HG03378 (cell line): ENCODE results near the gene DGKG.
A peak's percentile ranks its signal among the peaks of the same experiment; 100 is the strongest.

Experiments used
- ATAC-seq: cut with Tn5 transposase; IDR thresholded peaks from one replicate; pipeline ENCODE4 v1.9.1; 2021; ENCODE audit warnings: mild to moderate bottlenecking, moderate library complexity; ENCODE audit not compliant: unreplicated experiment

Gene DGKG

GRCh38 chr3:186361762-186362536 lies at the start of gene DGKG:
TSS of gene DGKG (minus strand) at chr3:186362234. CDS start at chr3:186320459, 41,775 bp downstream.
- peak; percentile 64 for ATAC-seq

- no peak for ATAC-seq
Measured at GRCh38 chr3:186411089-186411488, 49.1 kb upstream of the DGKG start.

- no peak for ATAC-seq
Measured at GRCh38 chr3:186406669-186407635, 44.9 kb upstream of the DGKG start.

GRCh38 chr3:186401556-186401955 lies 39.5 kb upstream of the DGKG start:
- ATAC-seq, result no peak

GRCh38 chr3:186400662-186401061 lies 38.6 kb upstream of the DGKG start:
- ATAC-seq, result no peak

GRCh38 chr3:186400026-186400425 lies 38.0 kb upstream of the DGKG start:
- no peak for ATAC-seq

GRCh38 chr3:186394566-186395217 lies 32.7 kb upstream of the DGKG start:
- no peak for ATAC-seq

- ATAC-seq, result no peak
Measured at GRCh38 chr3:186386883-186387560, 25.0 kb upstream of the DGKG start.

- no peak for ATAC-seq
Measured at GRCh38 chr3:186385856-186386602, 24.0 kb upstream of the DGKG start.

GRCh38 chr3:186383026-186383993 lies 21.3 kb upstream of the DGKG start:
- no peak for ATAC-seq

GRCh38 chr3:186382217-186382885 lies 20.3 kb upstream of the DGKG start:
- no peak for ATAC-seq

GRCh38 chr3:186381424-186382216 lies 19.6 kb upstream of the DGKG start:
- no peak for ATAC-seq

GRCh38 chr3:186380622-186381380 lies 18.8 kb upstream of the DGKG start:
- ATAC-seq, result no peak

GRCh38 chr3:186375443-186375842 lies 13.4 kb upstream of the DGKG start:
- ATAC-seq, result no peak

GRCh38 chr3:186374376-186374775 lies 12.3 kb upstream of the DGKG start:
- ATAC-seq, result no peak

- ATAC-seq, result no peak
Measured at GRCh38 chr3:186369217-186369616, 7.2 kb upstream of the DGKG start.

- ATAC-seq, result no peak
Measured at GRCh38 chr3:186368717-186369116, 6.7 kb upstream of the DGKG start.
